Stimulated activated CD4-positive, alpha-beta T cell treated with anti-CD3 and anti-CD28 coated beads, Interleukin-15, amount 100 ng/mL, for 48 hours (primary cell): Measurements from ENCODE around the gene SDK2.

Source experiments
- DNase-seq, 2 donors: peaks; one replicate each; pipeline ENCODE4 v3.0.0-alpha.2; 2020; ENCODE audit warnings: low read depth in 2 of 2

The SDK2 gene

GRCh38 chr17:73304971-73305812, 339.1 kb downstream of the SDK2 start:
- no peak for DNase-seq

- DNase-seq, result no peak
Measured at GRCh38 chr17:73304438-73304837, 339.8 kb downstream of the SDK2 start.

GRCh38 chr17:73302189-73302588, 342.1 kb downstream of the SDK2 start:
- no peak for DNase-seq

- no peak for DNase-seq
Measured at GRCh38 chr17:73301369-73301768, 342.9 kb downstream of the SDK2 start.

GRCh38 chr17:73300392-73300791, 343.9 kb downstream of the SDK2 start:
- DNase-seq, result no peak

GRCh38 chr17:73297934-73298861, 346.0 kb downstream of the SDK2 start:
- no peak for DNase-seq

GRCh38 chr17:73293480-73293911, 350.7 kb downstream of the SDK2 start:
- DNase-seq, result no peak

GRCh38 chr17:73293031-73293430, 351.2 kb downstream of the SDK2 start:
- DNase-seq, result no peak

- no peak for DNase-seq
Measured at GRCh38 chr17:73292031-73292531, 352.2 kb downstream of the SDK2 start.

GRCh38 chr17:73291260-73291801, 352.9 kb downstream of the SDK2 start:
- DNase-seq, result no peak

GRCh38 chr17:73290399-73291259, 353.6 kb downstream of the SDK2 start:
- DNase-seq, result no peak

GRCh38 chr17:73289549-73290254, 354.5 kb downstream of the SDK2 start:
- no peak for DNase-seq

GRCh38 chr17:73288534-73289302, 355.5 kb downstream of the SDK2 start:
- DNase-seq, result no peak

GRCh38 chr17:73286863-73287296, 357.4 kb downstream of the SDK2 start:
- DNase-seq, result no peak

GRCh38 chr17:73285916-73286862, 358.1 kb downstream of the SDK2 start:
- no peak for DNase-seq

- DNase-seq, result no peak
Measured at GRCh38 chr17:73285603-73285908, 358.7 kb downstream of the SDK2 start.

- no peak for DNase-seq
Measured at GRCh38 chr17:73284906-73285602, 359.2 kb downstream of the SDK2 start.
